ENCODE measurements around the gene BAHD1. TPM values are rescaled to one million over a fixed set of nuclear protein-coding genes. Genes with fewer than 3 reads are reported as not detected.

BAHD1 gene
- total RNA-seq, 1 experiment from 2014 or later: 40.6 TPM

GRCh38 chr15:40413036-40413435 lies 27.7 kb upstream of the BAHD1 start:
- Histone ChIP-seq H3K27ac (ENCODE audit: low read length) (no peak overlapping the region), H3K9me3 (ENCODE audit: control insufficient read depth, insufficient read depth, low read depth, low read length) (no peaks in the 10 kb centered on the region), H3K36me3 (ENCODE audit: control insufficient read depth, insufficient read depth, low read length) (peaks cover 15% of the 10 kb centered on the region), H3K4me1 (ENCODE audit: control insufficient read depth, insufficient read depth, low read length) (no peaks in the 10 kb centered on the region), H3K4me3 (ENCODE audit: low read depth in 2 of 2, low read length in 2 of 2) (no peak overlapping the region), H3K27me3 (ENCODE audit: control insufficient read depth, insufficient read depth, low read length) (no peaks in the 10 kb centered on the region)
- TF ChIP-seq SIN3A (IDR thresholded peaks at IDR 0.05; ENCODE audit: borderline replicate concordance, insufficient read depth, low read depth, low read length): no peak
- peak; percentile 54 to 71; a peak in 2 of 4 replicates for TF ChIP-seq REST (IDR thresholded peaks at IDR 0.05; ENCODE audit: insufficient read depth in 1 of 2, low read depth in 2 of 2, low read length in 1 of 2)
- ATAC-seq (no peak), DNase-seq (ENCODE audit: low read depth, low spot score) (no peak)
- CTCF ChIA-PET: no interaction called here
- in situ Hi-C loops (cut with HindIII; ENCODE audit: low pct_unique_long_range_greater_than_20kb, low sequenced_read_pairs): no loop called here
- intact Hi-C loops (cut with micrococcal nuclease; ENCODE audit: unreplicated experiment): no loop called here
- POLR2A ChIA-PET: no interaction called here
- BruUV-seq (replicated peaks): no TSS peak

GRCh38 chr15:40414816-40415215 lies 25.9 kb upstream of the BAHD1 start:
- in situ Hi-C loops (cut with HindIII; ENCODE audit: low pct_unique_long_range_greater_than_20kb, low sequenced_read_pairs) (no loop called here), intact Hi-C loops (cut with micrococcal nuclease; ENCODE audit: unreplicated experiment) (no loop called here)
- Histone ChIP-seq H3K27me3 (ENCODE audit: control insufficient read depth, insufficient read depth, low read length) (no peaks in the 10 kb centered on the region), H3K9me3 (ENCODE audit: control insufficient read depth, insufficient read depth, low read depth, low read length) (no peaks in the 10 kb centered on the region), H3K36me3 (ENCODE audit: control insufficient read depth, insufficient read depth, low read length) (peaks cover 15% of the 10 kb centered on the region), H3K4me1 (ENCODE audit: control insufficient read depth, insufficient read depth, low read length) (no peaks in the 10 kb centered on the region), H3K4me3 (ENCODE audit: low read depth in 2 of 2, low read length in 2 of 2) (no peak overlapping the region), H3K27ac (ENCODE audit: low read length) (no peak overlapping the region)
- ATAC-seq (no peak), DNase-seq (ENCODE audit: low read depth, low spot score) (no peak)
- no peak for TF ChIP-seq TCF7L2 (IDR thresholded peaks at IDR 0.05; ENCODE audit: low read depth, low read length)
- no peak for TF ChIP-seq CTCF (IDR thresholded peaks at IDR 0.05)
- no peak for TF ChIP-seq SIN3A (IDR thresholded peaks at IDR 0.05; ENCODE audit: borderline replicate concordance, insufficient read depth, low read depth, low read length)
- no peak for TF ChIP-seq REST (IDR thresholded peaks at IDR 0.05; ENCODE audit: insufficient read depth in 1 of 2, low read depth in 2 of 2, low read length in 1 of 2)
- TF ChIP-seq POLR2AphosphoS5 (IDR thresholded peaks at IDR 0.05; ENCODE audit: low read depth, low read length): no peak
- ChIA-PET CTCF (no interaction called here), POLR2A (no interaction called here)
- no TSS peak for BruUV-seq (replicated peaks)

Data from Panc1 (cell line).